ENCODE measurements around the gene CATSPER3.

CATSPER3 gene

DNA sequence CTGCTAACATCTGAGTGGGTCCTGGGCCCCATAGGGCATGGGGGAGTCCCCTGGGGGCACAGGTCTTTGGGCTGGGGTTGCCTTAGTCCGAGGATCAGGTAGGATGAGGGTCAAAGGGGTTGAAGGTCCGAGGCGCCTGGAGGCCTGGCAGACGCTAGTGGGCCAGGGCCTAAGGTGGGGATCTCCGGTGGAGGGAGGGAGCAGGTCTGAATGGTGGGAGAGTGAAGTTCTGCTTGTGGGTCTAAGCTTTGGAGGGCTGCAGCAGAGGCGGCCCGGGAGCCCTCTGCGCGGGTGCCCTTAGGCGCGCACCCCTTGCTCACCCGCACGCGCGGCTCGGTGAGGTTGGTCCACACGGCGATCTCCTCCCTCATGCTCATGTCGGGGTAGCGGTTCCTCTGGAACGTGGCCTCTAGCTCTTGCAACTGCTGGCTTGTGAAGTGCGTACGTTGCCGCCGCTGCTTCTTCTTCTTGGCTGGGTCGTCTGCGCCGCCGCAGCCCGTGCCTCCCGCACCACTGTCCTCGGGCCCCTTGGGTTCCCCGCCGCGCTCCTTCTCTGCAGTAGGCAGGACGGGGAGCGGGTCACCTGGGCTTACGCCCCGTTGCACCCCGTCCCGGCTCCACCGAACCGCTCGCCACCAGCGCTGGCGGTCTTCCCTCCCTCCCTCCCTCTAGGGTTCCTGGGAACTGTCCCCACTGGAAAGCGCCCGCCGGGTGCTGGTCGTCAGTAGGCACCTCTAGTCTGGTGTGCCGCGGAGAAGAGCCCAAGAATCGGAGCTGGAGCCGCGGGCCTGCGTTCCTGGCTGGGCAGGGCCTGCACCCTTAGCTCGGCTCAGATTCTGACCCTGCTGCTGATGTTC, 63.5 kb downstream of the CATSPER3 start:
- DNase-seq: peak in 1 of 5 donors; percentile 14

GRCh38 chr5:135031813-135032694, 64.3 kb downstream of the CATSPER3 start:
- DNase-seq: no peak

GRCh38 chr5:135032695-135032998, 64.9 kb downstream of the CATSPER3 start:
- DNase-seq: no peak

- DNase-seq: no peak
These were observed 65.5 kb downstream of the CATSPER3 start for GRCh38 chr5:135032999-135033861.

DNA sequence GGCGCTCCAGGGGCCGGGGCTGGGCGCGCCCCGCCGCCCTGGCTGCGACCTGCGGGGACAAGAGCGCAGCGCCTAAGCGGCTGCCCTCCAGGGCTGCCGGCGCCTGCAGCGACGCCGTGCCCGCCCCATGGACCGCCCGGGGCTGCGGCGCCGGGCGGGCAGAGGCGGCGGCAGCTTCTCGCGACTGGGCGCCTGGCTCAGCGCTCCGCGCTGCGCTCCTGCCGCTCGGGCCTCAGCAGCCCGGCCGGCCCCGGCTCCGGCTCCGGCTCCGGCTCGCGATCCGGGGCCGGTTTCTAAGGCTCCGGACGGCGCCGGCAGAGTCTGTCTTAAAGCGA, 66.2 kb downstream of the CATSPER3 start, which contains the start of gene PITX1:
TSS of gene PITX1 (minus strand) at position 328 of the 335 bp plus-strand sequence. CDS start 347 bp downstream, outside the sequence.
- DNase-seq: no peak

GRCh38 chr5:135034236-135034962, 66.7 kb downstream of the CATSPER3 start:
- no peak for DNase-seq

DNA sequence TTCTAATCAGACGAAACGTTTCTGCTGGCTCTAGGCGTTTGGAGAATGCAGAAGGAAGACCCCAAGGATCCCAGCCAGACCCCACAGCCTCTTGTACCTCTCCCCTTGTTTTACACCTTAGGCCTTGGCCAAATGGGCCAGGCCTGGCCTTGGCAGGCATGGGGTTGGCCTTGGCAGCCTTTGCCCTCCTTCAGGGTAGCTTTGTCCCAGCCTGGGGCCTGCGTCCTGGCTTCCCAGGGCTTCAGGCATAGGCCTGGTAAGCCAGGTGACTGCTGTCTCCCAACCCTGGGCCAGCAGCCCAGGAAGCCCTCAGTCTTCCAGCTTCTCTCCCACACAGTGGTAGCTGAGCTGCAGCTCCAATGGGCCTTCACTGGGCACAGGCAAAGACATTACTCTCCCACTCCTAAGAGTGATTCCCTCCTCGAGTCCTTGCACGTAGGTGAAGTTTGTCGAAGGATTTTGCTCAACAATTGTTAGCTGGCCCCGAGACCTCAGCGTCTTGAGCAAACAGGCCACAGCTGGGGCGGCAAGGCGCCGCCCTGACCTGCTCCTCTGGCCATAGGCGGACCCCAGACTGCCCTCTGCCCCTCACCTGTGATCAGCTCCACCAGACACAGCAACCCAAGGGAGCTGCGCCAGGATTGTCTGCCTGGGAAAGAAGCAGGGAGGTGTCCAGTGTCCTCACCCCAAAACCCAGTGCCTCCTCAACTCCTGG, 67.4 kb downstream of the CATSPER3 start:
- no peak for DNase-seq

DNA sequence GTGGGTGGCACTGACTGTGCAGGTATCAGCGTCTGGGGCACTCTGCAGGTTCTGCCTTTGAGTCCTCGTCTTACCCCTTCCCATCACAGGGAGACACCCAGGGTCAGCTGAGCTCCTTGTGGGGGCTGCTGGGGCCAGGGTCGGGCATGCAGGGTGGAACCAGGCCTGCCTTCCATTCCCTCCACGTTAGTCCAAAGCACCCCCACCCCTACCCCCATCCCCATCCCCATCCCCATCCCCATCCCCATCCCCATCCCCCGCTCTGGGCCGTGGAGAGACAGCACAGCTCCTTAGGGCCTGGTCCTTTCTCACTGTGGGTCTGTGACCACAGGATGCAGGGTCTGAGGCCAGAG, 67.9 kb downstream of the CATSPER3 start:
- no peak for DNase-seq

- DNase-seq: no peak
These were observed 68.7 kb downstream of the CATSPER3 start for GRCh38 chr5:135036405-135036804.

- no peak for DNase-seq
These were observed 70.0 kb downstream of the CATSPER3 start for GRCh38 chr5:135037519-135038204.

DNA sequence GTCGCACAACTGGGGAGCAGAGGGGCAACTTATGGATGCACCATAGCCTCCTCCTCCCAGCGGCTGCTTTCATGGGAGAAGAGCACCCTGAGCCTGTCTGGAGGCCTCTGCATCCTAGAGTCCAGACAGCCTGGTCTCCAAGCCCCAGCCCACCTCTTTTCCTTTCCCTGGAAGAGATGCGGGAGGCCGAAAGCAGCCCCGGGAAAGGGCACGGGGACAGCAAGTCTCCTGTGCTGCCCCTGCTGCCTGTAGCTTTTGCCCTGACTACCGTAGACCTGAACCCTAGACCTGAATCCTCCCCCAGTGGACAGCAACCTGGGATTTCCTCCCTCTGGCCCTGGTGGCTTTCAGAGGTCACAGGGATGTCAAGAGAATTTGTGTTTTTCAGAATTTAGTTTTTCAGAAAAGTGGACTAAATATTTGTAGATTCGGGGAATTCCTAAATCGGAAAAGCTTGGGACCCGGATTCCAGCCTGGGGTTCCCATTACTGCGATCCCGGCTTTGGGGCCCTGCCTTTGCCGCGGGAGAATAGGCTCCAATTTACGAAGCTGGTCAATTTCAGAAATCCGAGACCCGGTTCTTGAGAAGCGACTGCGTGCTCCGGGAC, 70.6 kb downstream of the CATSPER3 start:
- DNase-seq: no peak

- no peak for DNase-seq
These were observed 71.1 kb downstream of the CATSPER3 start for GRCh38 chr5:135038813-135039270.

GRCh38 chr5:135039271-135040033, 71.7 kb downstream of the CATSPER3 start:
- DNase-seq: no peak

GRCh38 chr5:135040034-135040332, 72.3 kb downstream of the CATSPER3 start:
- no peak for DNase-seq

DNA sequence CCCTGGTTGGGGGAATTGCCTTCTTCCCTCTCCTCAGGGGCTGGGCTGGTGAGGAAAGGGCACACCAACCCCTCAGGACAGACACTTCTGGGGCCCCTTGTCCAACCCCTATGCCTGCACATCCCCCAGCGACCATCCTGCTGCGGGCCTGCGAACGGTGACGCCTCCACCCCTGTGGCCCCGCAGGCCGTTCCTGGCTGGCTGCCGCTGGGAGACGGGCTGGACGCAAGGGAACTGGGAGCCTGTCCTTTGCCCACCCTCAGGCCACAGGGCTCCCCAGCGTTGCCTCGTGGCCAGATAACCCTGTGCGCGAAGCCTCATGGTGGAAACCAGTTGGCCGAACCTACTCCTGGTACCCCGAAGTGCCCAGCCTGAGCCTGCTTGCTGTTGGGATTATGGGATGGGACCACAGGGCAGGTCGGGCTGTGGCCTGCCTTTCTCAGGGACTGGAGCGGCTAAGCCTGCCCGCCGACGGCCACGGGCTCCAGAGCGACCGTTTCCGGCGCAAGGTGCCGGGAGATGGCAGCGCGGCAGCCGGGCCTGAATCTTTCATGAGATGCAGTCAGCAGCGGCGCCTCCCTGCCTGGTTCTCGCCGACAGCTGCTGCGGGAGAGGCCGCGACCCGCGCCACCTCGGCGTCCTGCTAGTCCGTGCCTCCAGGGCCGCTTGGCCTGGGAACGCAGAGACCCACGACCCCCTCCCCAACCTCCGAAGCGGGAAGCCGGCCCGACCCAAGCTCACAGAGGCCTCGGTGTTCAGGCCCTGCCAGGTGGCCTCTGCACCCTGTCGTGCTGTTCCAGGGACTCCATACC, 72.8 kb downstream of the CATSPER3 start:
- DNase-seq: no peak

DNA sequence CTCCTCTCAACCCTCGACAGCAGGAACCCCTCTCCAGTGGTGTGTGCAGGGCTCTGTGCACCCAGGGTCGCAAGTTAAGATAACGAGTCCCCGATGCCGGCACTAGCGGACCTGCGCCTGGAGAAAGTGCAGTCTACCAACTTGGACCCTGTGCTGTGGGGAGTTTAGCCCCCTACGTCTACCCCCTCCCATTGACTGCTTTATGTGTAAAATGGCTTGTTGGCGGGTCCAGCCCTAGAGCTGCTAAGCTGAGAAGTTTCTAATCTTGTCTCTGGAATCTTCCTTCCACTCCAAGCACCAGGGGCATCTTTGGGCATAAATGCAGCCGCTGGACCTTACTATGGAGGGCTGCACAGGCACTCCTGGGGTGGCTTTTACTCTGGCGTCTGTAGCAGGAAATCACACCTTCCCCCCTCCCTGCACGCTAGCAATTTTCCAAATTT, 73.5 kb downstream of the CATSPER3 start:
- no peak for DNase-seq

DNA sequence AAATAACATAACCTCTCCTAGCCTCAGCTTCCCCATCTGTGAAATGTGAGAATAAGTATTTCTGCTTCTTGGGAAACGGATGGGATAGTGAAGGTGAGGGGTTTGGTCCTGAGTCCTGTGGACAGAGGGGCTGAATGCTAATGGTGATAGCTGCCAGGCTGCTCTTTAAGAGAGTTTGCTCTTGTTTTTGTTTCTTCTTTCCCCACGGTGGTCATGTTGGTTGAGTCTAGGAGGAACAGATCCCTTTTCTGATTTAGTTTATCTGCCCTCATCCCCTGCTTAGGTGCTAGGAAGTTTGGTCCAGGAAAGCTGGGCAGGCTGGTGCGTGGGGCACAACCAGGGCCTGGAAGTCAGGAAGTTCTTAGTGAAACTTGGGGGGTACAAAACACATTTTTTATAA, 74.0 kb downstream of the CATSPER3 start:
- DNase-seq: no peak

DNA sequence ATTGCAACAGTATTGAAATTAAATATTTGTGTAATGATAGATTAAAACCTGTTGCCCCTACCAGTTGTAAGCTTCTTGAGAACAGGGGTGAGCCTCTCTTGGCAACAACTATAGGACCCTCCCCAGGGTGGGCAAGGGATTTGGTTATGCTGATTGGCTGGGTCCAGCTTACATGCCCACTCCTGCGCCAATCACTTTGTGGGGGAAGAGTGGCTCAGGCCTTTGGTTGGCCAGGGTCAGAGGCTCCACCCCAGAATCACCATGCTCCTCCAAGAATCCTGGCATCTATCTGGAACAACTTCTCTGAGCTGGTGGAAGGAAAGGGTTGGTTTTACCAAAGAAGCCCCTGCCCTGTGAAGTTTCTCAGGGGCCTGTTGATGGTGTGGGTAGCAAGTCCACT, 74.9 kb downstream of the CATSPER3 start:
- DNase-seq: no peak

- no peak for DNase-seq
These were observed 77.8 kb downstream of the CATSPER3 start for GRCh38 chr5:135045488-135045887.
